Panc1 (cell line): ENCODE measurements around the gene KRT1.

ENCODE experiments used
- CTCF ChIP-seq: fragments of 450-650 bp; IDR thresholded peaks from 2 replicates; pipeline ENCODE4 v1.5.1; 2017; ENCODE audit warnings: mild to moderate bottlenecking
- POLR2AphosphoS5 ChIP-seq: IDR thresholded peaks from 2 replicates; pipeline ENCODE4 v1.6.1; 2012; ENCODE audit warnings: mild to moderate bottlenecking, low read depth, low read length, moderate library complexity
- TCF7L2 ChIP-seq: IDR thresholded peaks from 2 replicates; pipeline ENCODE4 v1.6.1; 2011; ENCODE audit warnings: mild to moderate bottlenecking, low read depth, low read length, inconsistent platforms

- TF ChIP-seq POLR2AphosphoS5 (no peak), TCF7L2 (no peak), CTCF (no peak)
Observed at GRCh38 chr12:52636189-52636588, 44.0 kb downstream of the KRT1 start.
